Measurements from ENCODE around the gene URAD. TPM values are rescaled to one million over a fixed set of nuclear protein-coding genes. Genes with fewer than 3 reads are reported as not detected.

Gene URAD
- total RNA-seq, 1 donor from 2014 or later, result not detected

GRCh38 chr13:28000567-28000966, 12.1 kb upstream of the URAD start:
- TF ChIP-seq, protein P1, sequence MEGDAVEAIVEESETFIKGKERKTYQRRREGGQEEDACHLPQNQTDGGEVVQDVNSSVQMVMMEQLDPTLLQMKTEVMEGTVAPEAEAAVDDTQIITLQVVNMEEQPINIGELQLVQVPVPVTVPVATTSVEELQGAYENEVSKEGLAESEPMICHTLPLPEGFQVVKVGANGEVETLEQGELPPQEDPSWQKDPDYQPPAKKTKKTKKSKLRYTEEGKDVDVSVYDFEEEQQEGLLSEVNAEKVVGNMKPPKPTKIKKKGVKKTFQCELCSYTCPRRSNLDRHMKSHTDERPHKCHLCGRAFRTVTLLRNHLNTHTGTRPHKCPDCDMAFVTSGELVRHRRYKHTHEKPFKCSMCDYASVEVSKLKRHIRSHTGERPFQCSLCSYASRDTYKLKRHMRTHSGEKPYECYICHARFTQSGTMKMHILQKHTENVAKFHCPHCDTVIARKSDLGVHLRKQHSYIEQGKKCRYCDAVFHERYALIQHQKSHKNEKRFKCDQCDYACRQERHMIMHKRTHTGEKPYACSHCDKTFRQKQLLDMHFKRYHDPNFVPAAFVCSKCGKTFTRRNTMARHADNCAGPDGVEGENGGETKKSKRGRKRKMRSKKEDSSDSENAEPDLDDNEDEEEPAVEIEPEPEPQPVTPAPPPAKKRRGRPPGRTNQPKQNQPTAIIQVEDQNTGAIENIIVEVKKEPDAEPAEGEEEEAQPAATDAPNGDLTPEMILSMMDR (IDR thresholded peaks at IDR 0.05; ENCODE audit: unreplicated experiment), result no peak
- Mint-ChIP-seq H3K27ac (ENCODE audit: unreplicated experiment) (no peak overlapping the region), H3K4me1 (ENCODE audit: unreplicated experiment) (peaks cover 5% of the 10 kb centered on the region)

DNA sequence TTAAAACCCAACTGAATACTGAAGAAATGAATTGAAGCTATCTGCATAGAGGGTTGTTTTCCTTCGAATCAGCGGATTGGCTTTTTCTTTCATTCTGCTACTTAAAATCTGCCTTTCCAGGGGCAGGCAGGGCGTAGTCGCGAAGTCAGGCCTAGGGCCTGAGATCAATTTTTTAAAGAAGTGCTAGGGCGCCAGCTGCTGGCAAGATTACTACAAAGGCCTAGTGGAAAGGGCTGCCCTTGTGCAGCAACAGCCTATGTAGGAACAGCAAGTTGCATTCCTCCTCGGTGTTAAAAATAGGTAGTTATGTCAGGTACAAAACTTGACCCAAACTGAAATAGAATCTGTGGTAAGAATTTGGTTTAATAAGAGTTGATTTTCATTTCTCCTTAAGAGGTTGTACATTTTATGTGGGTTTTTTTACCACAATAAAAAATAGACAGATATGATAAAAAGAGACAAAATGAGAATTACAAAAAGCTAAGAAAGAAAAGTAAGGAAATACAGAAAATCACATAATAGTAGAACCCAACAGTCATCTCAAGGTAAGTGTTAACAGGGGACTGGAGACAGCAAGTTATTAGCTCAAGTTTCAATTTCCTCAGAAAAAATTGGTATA, 9.5 kb upstream of the URAD start:
- Mint-ChIP-seq H3K4me1 (ENCODE audit: unreplicated experiment) (peaks cover 5% of the 10 kb centered on the region), H3K27ac (ENCODE audit: unreplicated experiment) (no peak overlapping the region), H3K36me3 (ENCODE audit: low read depth, unreplicated experiment) (no peaks in the 10 kb centered on the region), H3K4me3 (ENCODE audit: unreplicated experiment) (no peak overlapping the region), H3K27me3 (ENCODE audit: unreplicated experiment) (peaks cover 1% of the 10 kb centered on the region), H3K9me3 (ENCODE audit: unreplicated experiment) (no peaks in the 10 kb centered on the region)
- TF ChIP-seq, protein P1 (IDR thresholded peaks at IDR 0.05; ENCODE audit: unreplicated experiment), result no peak
- DNase-seq (ENCODE audit: low spot score), result peak; percentile 57

More at GRCh38 chr13:28000567-28000966, 12.1 kb upstream of the URAD start:
- peaks cover 1% of the 10 kb centered on the region for H3K27me3 Mint-ChIP-seq (ENCODE audit: unreplicated experiment)
- no peaks in the 10 kb centered on the region for H3K36me3 Mint-ChIP-seq (ENCODE audit: low read depth, unreplicated experiment)
- no peak for DNase-seq (ENCODE audit: low spot score)
- H3K4me3 Mint-ChIP-seq (ENCODE audit: unreplicated experiment), result no peak overlapping the region
- H3K9me3 Mint-ChIP-seq (ENCODE audit: unreplicated experiment), result no peaks in the 10 kb centered on the region

DNA sequence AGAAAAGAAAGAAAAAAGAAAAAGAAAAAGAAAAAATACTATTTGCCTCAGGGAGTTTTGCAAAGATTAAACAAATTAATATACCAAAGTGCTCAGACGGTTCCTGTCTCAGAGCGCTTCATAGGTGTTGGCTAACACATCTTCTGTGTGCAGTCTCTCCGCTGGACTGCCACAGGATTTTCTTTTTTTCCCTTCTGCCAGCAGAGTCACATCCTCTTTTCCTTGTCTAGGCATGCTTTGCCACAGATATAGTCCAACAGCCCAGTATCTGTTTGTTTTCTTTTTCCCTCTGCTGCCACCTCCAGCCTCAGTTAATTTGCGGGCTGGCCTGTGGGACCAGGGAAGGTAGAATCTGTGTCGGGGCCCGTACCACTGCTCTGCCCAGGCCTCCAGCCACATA, 3.4 kb upstream of the URAD start:
- no peaks in the 10 kb centered on the region for H3K36me3 Mint-ChIP-seq (ENCODE audit: low read depth, unreplicated experiment)
- no peaks in the 10 kb centered on the region for H3K27me3 Mint-ChIP-seq (ENCODE audit: unreplicated experiment)
- no peak overlapping the region for H3K4me3 Mint-ChIP-seq (ENCODE audit: unreplicated experiment)
- TF ChIP-seq, protein P1 (IDR thresholded peaks at IDR 0.05; ENCODE audit: unreplicated experiment), result no peak
- no peak overlapping the region for H3K27ac Mint-ChIP-seq (ENCODE audit: unreplicated experiment)
- DNase-seq (ENCODE audit: low spot score), result no peak
- H3K9me3 Mint-ChIP-seq (ENCODE audit: unreplicated experiment), result no peaks in the 10 kb centered on the region
- H3K4me1 Mint-ChIP-seq (ENCODE audit: unreplicated experiment), result peaks cover 8% of the 10 kb centered on the region

GRCh38 chr13:27985600-27985999, 2.9 kb downstream of the URAD start:
- Mint-ChIP-seq H3K4me3 (ENCODE audit: unreplicated experiment) (no peak overlapping the region), H3K9me3 (ENCODE audit: unreplicated experiment) (no peaks in the 10 kb centered on the region), H3K36me3 (ENCODE audit: low read depth, unreplicated experiment) (peaks cover 5% of the 10 kb centered on the region)

GRCh38 chr13:27982361-27982760, 6.1 kb downstream of the URAD start:
- Mint-ChIP-seq H3K27ac (ENCODE audit: unreplicated experiment) (no peak overlapping the region), H3K4me3 (ENCODE audit: unreplicated experiment) (no peak overlapping the region), H3K4me1 (ENCODE audit: unreplicated experiment) (peaks cover 37% of the 10 kb centered on the region), H3K36me3 (ENCODE audit: low read depth, unreplicated experiment) (peaks cover 5% of the 10 kb centered on the region), H3K27me3 (ENCODE audit: unreplicated experiment) (peaks cover 36% of the 10 kb centered on the region), H3K9me3 (ENCODE audit: unreplicated experiment) (no peaks in the 10 kb centered on the region)
- TF ChIP-seq, protein P1 (IDR thresholded peaks at IDR 0.05; ENCODE audit: unreplicated experiment), result no peak
- DNase-seq (ENCODE audit: low spot score), result no peak

More at GRCh38 chr13:27985600-27985999, 2.9 kb downstream of the URAD start:
- TF ChIP-seq, protein P1 (IDR thresholded peaks at IDR 0.05; ENCODE audit: unreplicated experiment), result no peak
- no peak overlapping the region for H3K27ac Mint-ChIP-seq (ENCODE audit: unreplicated experiment)
- no peak for DNase-seq (ENCODE audit: low spot score)
- H3K27me3 Mint-ChIP-seq (ENCODE audit: unreplicated experiment), result peaks cover 18% of the 10 kb centered on the region
- peaks cover 23% of the 10 kb centered on the region for H3K4me1 Mint-ChIP-seq (ENCODE audit: unreplicated experiment)

Measured in endothelial cell (in vitro differentiated cells).